SU-DHL-6 (cell line): ENCODE measurements around the gene PLA2G4E.

Source experiments
- H2AFZ ChIP-seq: fragments of 200-600 bp; sonication (generic); 2 replicates; pipeline ENCODE4 v1.6.1; 2014; ENCODE audit warnings: low read depth, mild to moderate bottlenecking, moderate library complexity, mixed read lengths, antibody characterized with exemption, low read length; ENCODE audit not compliant: severe bottlenecking
- H3F3A ChIP-seq: fragments of 200-600 bp; shearing (Covaris generic); 2 replicates; pipeline ENCODE4 v1.6.0; 2016; ENCODE audit warnings: antibody characterized with exemption, mild to moderate bottlenecking; ENCODE audit not compliant: insufficient read depth
- H3K27ac ChIP-seq: fragments of 200-600 bp; sonication (generic); 2 replicates; pipeline ENCODE4 v1.5.1; 2016; ENCODE audit warnings: low read depth, mild to moderate bottlenecking, low read length, moderate library complexity, mixed read lengths
- H3K27me3 ChIP-seq: fragments of 200-600 bp; sonication (generic), shearing (Covaris generic); 2 replicates; pipeline ENCODE4 v1.6.0; 2014; ENCODE audit warnings: mild to moderate bottlenecking, low read length
- H3K36me3 ChIP-seq: fragments of 200-600 bp; sonication (generic); 2 replicates; pipeline ENCODE4 v1.6.1; 2014; ENCODE audit warnings: mild to moderate bottlenecking, low read length, mixed read lengths
- H3K4me2 ChIP-seq: fragments of 300-600, 200-600 bp; shearing (Covaris generic), sonication (generic); 2 replicates; pipeline ENCODE4 v1.6.0; 2014; ENCODE audit warnings: low read length, low read depth, mild to moderate bottlenecking; ENCODE audit not compliant: poor library complexity, severe bottlenecking
- H3K4me3 ChIP-seq: fragments of 200-600 bp; sonication (generic); 2 replicates; pipeline ENCODE4 v1.5.1; 2014; ENCODE audit warnings: antibody characterized with exemption, low read length, mild to moderate bottlenecking, mixed read lengths; ENCODE audit not compliant: insufficient read depth, poor library complexity, severe bottlenecking
- H3K79me2 ChIP-seq: fragments of 200-600 bp; sonication (generic); 2 replicates; pipeline ENCODE4 v1.6.1; 2014; ENCODE audit warnings: mild to moderate bottlenecking, low read length, moderate library complexity; ENCODE audit not compliant: insufficient read depth
- H3K9ac ChIP-seq: fragments of 200-600 bp; sonication (generic); 2 replicates; pipeline ENCODE4 v1.7.0; 2014; ENCODE audit warnings: mild to moderate bottlenecking, low read length
- H3K9me2 ChIP-seq: fragments of 200-600 bp; sonication (generic); replicated peaks from 2 replicates; pipeline ENCODE4 v1.6.1; 2014; ENCODE audit warnings: low read length; ENCODE audit not compliant: insufficient read depth
- H3K9me3 ChIP-seq: fragments of 200-600 bp; sonication (generic); 2 replicates; pipeline ENCODE4 v1.6.1; 2014; ENCODE audit warnings: low read length, mixed read lengths; ENCODE audit not compliant: insufficient read depth
- H4K20me1 ChIP-seq: fragments of 200-600 bp; sonication (generic); 2 replicates; pipeline ENCODE4 v1.6.1; 2014; ENCODE audit warnings: low read depth, mild to moderate bottlenecking, antibody characterized with exemption, low read length, moderate library complexity, mixed read lengths
- CTCF ChIP-seq: fragments of 200-600 bp; sonication (generic); IDR thresholded peaks from one replicate; pipeline ENCODE4 v1.5.1; 2017; ENCODE audit warnings: antibody characterized with exemption, mild to moderate bottlenecking, low read length, moderate library complexity; ENCODE audit not compliant: insufficient read depth, poor library complexity, severe bottlenecking
- EZH2phosphoT487 ChIP-seq: fragments of 200-600 bp; sonication (generic), shearing (Covaris generic); conservative IDR thresholded peaks from 2 replicates; pipeline ENCODE4 v1.6.1; 2018; ENCODE audit warnings: mild to moderate bottlenecking, antibody characterized with exemption, low read length, moderate library complexity, mixed read lengths

The PLA2G4E gene

GRCh38 chr15:41999290-42000285 lies 21.3 kb downstream of the PLA2G4E start:
- Histone ChIP-seq H3K4me3 (no peak overlapping the region), H3K4me2 (no peak overlapping the region), H3K9me3 (no peaks in the 10 kb centered on the region), H4K20me1 (no peaks in the 10 kb centered on the region), H3K27me3 (no peaks in the 10 kb centered on the region), H3K9ac (no peak overlapping the region), H3K79me2 (no peaks in the 10 kb centered on the region), H3K36me3 (no peaks in the 10 kb centered on the region), H3K9me2 (no peaks in the 10 kb centered on the region), H3K27ac (no peak overlapping the region), H3F3A (no peaks in the 10 kb centered on the region), H2AFZ (no peak overlapping the region)
- TF ChIP-seq EZH2phosphoT487 = no peak
- no peak for TF ChIP-seq CTCF

GRCh38 chr15:41997845-41998244 lies 23.0 kb downstream of the PLA2G4E start:
- H3K4me2 ChIP-seq = no peak overlapping the region
- no peaks in the 10 kb centered on the region for H3F3A ChIP-seq
- H3K79me2 ChIP-seq = no peaks in the 10 kb centered on the region
- H3K27ac ChIP-seq = no peak overlapping the region
- no peaks in the 10 kb centered on the region for H3K27me3 ChIP-seq
- TF ChIP-seq CTCF (no peak), EZH2phosphoT487 (no peak)
- H3K9me2 ChIP-seq = no peaks in the 10 kb centered on the region
- H3K36me3 ChIP-seq = no peaks in the 10 kb centered on the region
- H3K4me3 ChIP-seq = no peak overlapping the region
- no peak overlapping the region for H2AFZ ChIP-seq
- H3K9ac ChIP-seq = no peak overlapping the region
- H3K9me3 ChIP-seq = no peaks in the 10 kb centered on the region
- H4K20me1 ChIP-seq = no peaks in the 10 kb centered on the region

GRCh38 chr15:41996921-41997592 lies 23.8 kb downstream of the PLA2G4E start:
- no peak overlapping the region for H3K9ac ChIP-seq
- no peaks in the 10 kb centered on the region for H3K27me3 ChIP-seq
- H3F3A ChIP-seq = no peaks in the 10 kb centered on the region
- TF ChIP-seq EZH2phosphoT487 (no peak), CTCF (no peak)
- no peak overlapping the region for H3K27ac ChIP-seq
- no peak overlapping the region for H3K4me3 ChIP-seq
- no peaks in the 10 kb centered on the region for H3K79me2 ChIP-seq
- H3K9me2 ChIP-seq = no peaks in the 10 kb centered on the region
- no peak overlapping the region for H2AFZ ChIP-seq
- no peaks in the 10 kb centered on the region for H4K20me1 ChIP-seq
- H3K9me3 ChIP-seq = no peaks in the 10 kb centered on the region
- no peak overlapping the region for H3K4me2 ChIP-seq
- H3K36me3 ChIP-seq = no peaks in the 10 kb centered on the region
